GM21360 (cell line): ENCODE data around the gene HNRNPD.
"Not testable (repeated sequence)": the region's sequence is repeated elsewhere in the genome, so short reads cannot be mapped to it uniquely, and the experiment has no call there.

ENCODE experiments used
- ATAC-seq: cut with Tn5 transposase; IDR thresholded peaks from one replicate; pipeline ENCODE4 v1.9.1; 2021; ENCODE audit warnings: mild to moderate bottlenecking, moderate library complexity; ENCODE audit not compliant: unreplicated experiment

Gene HNRNPD

DNA sequence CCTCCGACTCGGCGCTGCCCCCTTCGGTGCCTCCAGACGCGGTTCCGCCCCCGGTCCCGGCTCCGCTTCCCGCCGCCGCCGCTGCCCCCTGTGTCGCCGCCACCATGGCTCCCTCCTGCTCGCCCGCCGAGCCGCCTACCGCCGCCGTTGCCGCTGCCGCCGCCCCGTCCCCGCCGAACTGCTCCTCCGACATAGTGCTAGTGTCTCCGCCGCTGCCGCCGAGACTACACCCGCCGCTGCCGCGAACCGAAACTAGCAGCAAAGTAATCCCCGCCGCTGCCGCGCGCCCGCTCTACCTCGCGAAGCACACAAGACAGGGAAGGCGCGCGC lies 340 bp downstream of the HNRNPD start:
- peak; percentile 13 for ATAC-seq

DNA sequence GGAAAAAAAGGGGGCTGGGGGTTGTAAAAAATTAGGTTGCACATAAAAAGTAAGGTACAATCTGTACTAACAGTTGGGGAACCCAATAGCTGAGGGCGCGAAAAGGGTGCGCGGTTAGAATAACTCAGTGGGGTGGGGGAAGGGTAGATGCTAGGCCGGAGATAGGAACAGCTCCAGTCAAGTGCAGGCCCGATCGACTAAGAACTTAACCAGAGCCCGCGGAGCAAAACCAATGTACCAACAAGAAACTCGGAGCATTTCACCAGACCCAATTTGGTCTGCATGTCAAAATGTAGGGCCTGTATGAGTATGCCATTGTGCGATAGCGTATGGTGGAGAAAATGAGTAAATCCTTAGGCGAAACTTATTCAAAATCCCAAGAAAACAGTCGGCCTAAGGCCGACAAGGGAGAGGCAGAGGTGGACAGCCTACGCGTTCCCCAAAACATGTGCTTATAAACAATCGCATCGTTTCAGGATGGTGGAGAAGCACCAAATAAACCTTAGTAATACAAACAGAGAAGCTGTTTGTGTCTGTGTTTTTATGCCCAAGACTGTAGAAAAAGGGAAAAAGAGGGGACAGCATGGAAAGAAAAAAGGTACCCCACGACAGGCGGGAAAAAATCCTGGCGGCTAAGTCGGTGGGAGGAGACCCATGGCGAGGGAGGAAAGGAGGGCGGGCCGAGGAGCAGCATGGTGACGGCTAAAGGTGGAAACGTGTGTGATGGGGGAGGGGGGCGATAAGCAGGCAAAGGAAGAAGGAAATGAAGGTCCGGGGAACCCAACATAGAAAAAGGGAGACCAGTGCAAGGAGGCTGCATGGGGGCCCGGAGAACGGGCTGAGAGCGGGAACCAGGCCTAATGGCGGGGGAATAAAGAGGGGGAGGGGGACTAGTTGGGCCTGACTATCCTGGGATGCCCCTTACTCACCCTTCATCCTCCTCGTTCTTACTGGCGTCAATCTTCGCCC lies 990 bp downstream of the HNRNPD start:
- no peak for ATAC-seq

GRCh38 chr4:82371497-82371896 lies 2.3 kb downstream of the HNRNPD start:
- ATAC-seq: no peak

GRCh38 chr4:82367438-82368097 lies 6.2 kb downstream of the HNRNPD start:
- no peak for ATAC-seq

DNA sequence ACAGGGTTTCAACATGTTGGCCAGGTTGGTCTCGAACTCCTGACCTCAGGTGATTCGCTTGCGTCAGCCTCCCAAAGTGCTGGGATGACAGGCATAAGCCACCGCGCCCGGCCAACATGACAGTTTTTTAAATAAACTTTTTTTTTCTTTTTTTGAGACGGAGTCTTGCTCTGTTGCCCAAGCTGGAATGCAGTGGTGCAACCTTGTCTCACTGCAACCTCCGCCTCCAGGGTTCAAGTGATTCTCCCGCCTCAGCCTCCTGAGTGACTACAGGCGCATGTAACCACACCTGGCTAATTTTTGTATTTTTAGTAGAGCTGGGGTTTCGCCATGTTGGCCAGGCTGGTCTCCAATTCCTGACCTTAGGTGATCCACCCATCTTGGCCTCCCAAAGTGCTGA lies 7.4 kb downstream of the HNRNPD start:
- not testable (repeated sequence) for ATAC-seq

DNA sequence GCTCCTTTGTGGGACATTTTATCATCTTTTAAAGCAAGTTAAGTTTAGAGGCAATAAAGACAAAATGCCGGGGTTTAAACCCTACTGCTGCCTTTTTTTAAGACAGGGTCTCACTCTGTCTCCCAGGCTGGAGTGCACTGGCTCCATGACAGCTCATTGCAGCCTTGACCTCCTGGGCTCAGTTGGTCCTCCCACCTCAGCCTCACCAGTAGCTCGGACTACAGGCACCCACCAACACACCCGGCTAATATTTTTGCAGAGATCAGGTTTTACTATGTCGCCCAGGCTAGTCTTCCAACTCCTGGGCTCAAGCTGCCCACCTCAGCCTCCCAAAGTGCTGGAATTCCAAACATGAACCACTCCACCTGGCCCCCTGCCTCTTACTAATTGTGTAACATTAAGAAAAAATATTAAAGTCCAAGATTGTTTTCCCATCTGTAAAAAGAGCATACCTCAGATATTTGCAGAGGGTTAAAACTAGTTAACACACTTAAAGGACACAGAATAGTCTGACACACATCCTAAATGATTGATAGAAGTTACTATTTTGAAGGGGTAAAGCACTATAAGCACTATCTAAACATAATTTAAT lies 9.8 kb downstream of the HNRNPD start:
- ATAC-seq: no peak

DNA sequence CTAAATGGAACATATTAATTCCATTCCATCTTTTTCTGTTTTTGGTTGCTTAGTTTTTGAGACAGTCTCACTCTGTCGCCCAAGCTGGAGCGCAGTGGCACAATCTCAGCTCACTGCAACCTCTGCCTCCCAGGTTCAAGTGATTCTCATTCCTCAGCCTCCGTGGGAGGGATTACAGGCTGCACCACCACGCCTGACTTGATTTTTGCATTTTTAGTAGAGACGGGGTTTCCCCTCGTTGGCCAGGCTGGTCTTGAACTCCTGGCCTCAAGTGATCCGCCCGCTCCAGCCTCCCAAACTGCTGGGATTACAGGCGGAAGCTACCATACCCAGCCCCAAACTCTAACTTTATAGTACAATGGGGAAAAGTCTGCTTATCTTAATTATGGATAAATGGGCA lies 11.2 kb downstream of the HNRNPD start:
- ATAC-seq: peak; percentile 67

DNA sequence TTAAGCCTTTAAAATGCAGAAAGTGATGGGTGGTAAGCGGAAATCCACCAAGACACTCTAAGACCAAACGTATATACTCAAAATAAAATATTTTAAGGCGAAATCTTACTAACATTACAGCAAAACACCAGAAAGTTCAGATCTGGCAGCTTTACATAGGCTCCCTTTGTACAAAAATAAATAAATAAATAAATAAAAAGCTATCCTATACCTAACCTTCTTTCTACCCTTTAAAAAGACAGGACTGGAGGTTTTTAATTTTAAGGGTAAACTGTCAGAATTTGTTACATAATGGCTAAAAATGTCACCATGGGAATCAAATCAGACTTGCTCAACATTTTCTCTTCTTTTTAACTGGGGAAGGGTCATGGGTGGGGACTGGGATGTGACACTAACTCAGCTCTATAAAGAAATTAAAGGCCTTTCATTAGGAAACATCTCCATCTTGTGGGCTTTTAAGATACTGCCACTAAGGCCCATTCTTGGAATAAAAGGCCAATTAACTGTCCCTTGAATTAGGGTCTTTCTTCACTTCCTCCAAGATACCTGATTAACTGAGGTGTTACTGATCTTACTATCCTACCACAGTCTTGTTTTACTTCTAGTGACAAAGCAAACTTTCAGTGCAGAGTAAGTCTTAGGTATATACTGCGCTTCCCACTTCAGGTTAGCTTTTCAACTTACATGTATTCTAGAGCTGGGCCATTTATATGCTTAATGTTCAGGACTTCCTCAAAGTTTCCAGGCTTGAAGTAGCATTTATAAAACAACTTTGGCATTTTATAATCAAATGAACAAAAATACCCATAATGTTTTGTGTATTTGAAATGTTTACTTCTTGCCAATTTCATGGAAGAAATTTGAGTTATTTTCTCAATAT lies 13.3 kb downstream of the HNRNPD start:
- ATAC-seq: no peak

- no peak for ATAC-seq
Measured at GRCh38 chr4:82358847-82359246, 14.9 kb downstream of the HNRNPD start.

- no peak for ATAC-seq
Measured at GRCh38 chr4:82357640-82358039, 16.2 kb downstream of the HNRNPD start.

GRCh38 chr4:82354788-82355187 lies 19.0 kb downstream of the HNRNPD start:
- no peak for ATAC-seq

DNA sequence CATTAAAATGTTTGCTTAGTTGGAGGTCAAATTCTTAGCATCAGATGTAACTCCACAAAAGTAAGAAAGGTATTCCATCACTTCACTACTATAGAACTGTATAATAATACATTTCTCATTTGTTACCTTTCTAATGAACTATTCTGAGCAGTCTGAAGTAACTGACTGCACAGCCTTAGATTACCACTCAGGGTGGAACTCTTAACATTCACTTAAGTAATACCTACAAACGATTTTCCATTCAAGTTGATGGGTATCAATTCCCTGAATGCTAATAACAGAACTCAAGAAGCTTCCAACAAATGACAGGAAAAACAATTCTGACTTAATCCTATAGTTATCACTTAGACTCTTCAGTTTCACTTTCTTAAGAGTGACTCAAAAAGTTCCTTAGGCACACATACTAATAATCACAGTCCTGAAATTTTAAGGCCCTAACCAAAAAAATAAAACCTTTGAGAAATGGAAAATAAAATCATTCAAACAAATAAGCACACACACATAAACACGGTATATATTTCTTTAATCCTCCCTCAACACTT lies 20.9 kb downstream of the HNRNPD start:
- ATAC-seq: no peak

GRCh38 chr4:82352118-82352824 lies 21.5 kb downstream of the HNRNPD start:
- ATAC-seq: no peak

GRCh38 chr4:82346126-82346525 lies 27.7 kb downstream of the HNRNPD start:
- ATAC-seq: no peak

DNA sequence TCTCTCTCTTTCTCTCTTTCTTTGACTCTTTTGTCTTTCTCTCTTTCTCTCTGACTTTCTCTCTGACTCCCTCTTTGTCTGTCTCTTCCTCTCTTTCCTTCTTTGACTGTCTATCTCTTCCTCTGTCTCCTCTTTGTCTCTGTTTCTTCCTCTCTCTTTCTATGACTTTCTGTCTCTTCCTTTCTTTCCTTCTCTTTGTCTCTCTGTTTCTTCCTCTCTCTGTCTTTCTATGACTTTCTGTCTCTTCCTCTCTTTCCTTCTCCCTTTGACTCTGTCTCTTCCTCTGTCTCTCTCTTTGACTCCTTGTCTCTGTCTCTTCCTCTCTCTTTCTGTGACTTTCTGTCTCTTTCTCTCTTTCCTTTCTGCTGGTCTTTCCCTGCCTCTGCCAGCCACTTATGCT lies 38.7 kb downstream of the HNRNPD start:
- ATAC-seq: no peak

DNA sequence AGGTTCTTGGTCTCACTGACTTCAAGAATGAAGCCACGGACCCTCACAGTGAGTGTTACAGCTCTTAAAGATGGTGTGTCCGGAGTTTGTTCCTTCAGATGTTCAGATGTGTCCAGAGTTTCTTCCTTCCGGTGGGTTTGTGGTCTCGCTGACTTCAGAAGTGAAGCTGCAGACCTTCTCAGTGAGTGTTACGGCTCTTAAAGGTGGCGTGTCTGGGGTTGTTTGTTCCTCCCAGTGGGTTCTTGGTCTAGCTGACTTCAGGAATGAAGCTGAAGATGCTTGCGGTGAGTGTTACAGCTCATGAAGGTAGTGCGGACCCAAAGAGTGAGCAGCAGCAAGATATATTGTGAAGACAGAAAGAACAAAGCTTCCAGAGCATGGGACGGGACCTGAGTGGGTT lies 40.1 kb downstream of the HNRNPD start:
- ATAC-seq: not testable (repeated sequence)

DNA sequence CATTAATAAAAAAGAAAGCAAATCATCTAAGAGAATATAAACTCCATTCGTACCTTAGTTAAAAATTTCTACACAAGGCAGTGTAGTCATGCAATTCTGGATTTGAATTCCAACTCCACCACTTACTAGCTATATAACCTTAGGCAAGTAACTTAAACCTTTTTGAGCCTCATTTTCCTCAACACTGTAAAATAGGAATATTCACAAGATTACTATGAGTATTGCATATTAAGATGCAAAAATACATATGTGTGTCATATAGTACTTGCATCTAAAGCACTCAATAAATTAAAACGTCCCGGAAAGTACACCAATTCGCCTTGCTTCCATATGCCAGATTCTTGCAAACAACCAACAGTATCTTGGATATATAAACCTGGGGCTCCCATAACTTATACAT lies 42.0 kb downstream of the HNRNPD start:
- no peak for ATAC-seq

DNA sequence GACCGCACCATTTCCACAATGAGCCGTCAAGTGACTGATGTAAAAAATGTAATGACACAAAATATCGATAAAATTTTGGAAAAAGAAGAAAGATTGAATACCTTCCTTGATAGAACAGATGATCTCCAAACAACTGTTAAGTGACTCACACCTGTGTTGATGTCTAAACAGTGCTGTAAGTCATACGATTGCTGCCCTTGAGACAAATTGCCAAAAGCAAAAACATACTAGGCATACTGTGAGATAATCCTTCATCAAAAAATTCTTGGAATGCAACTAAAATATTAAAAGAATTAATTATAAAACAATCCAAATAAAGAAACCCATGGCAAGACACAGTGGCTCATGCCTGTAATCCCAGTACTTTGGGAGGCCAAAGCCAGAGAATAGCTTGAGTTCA lies 53.4 kb downstream of the HNRNPD start:
- no peak for ATAC-seq

DNA sequence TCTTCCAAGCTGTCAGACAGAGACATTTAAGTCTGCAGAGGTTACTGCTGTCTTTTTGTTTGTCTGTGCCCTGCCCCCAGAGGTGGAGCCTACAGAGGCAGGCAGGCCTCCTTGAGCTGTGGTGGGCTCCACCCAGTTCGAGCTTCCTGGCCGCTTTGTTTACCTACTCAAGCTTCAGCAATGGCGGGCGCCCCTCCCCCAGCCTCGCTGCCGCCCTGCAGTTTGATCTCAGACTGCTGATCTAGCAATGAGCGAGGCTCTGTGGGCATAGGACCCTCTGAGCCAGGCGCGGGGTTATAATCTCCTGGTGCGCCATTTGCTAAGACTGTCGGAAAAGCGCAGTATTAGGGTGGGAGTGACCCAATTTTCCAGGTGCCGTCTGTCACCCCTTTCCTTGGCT lies 70.7 kb downstream of the HNRNPD start:
- not testable (repeated sequence) for ATAC-seq
